Stimulated activated CD4-positive, alpha-beta T cell treated with anti-CD3 and anti-CD28 coated beads, Interleukin-1b, Interleukin-23, amount 100 ng/mL, for 4 hours (primary cell): Measurements from ENCODE around the gene PRPF19.

ENCODE experiments used
- DNase-seq, 2 donors: peaks; one replicate each; pipeline ENCODE4 v3.0.0-alpha.2; 2020; ENCODE audit warnings: low read depth in 2 of 2

PRPF19 gene

DNA sequence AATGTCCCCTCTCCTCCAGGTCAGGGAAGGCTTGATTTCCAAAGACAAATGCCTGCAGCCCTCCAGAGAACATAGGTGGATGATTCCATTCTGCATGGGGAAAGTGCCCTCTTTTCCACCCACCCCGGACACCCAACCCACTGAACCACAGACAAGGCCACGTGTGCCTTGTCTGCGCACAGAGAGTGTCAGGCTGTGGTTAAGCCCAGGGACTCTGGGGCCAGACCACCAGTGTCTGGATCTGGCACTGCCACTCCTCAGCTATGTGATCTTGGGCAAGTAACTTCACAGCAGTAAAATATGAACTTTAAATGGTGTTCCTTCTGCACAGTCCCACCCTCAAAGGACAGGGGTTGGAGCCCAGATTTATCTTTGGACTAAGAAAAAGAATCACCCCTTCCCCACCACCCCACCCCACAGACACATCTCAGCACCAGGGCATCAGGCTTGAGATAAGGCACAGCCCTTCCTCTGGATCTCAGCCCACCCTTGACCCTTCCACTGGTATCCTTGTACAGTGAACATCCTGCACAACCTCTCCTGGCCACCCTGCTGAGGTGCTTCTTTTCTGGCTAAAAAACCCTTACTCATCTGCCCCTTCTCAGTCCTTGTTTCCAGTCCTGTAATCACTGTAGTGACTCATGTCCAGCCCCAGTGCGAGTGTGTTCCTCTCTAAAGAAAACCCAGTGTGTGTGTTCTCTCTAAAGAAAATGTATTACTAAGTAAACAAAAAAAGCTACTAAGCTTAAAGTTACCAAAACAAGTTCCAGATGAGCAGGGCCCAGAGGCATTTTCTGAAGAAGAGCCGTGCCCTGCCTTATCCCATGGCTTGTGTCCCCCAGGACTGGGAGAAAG, 48.8 kb downstream of the PRPF19 start:
- no peak for DNase-seq

DNA sequence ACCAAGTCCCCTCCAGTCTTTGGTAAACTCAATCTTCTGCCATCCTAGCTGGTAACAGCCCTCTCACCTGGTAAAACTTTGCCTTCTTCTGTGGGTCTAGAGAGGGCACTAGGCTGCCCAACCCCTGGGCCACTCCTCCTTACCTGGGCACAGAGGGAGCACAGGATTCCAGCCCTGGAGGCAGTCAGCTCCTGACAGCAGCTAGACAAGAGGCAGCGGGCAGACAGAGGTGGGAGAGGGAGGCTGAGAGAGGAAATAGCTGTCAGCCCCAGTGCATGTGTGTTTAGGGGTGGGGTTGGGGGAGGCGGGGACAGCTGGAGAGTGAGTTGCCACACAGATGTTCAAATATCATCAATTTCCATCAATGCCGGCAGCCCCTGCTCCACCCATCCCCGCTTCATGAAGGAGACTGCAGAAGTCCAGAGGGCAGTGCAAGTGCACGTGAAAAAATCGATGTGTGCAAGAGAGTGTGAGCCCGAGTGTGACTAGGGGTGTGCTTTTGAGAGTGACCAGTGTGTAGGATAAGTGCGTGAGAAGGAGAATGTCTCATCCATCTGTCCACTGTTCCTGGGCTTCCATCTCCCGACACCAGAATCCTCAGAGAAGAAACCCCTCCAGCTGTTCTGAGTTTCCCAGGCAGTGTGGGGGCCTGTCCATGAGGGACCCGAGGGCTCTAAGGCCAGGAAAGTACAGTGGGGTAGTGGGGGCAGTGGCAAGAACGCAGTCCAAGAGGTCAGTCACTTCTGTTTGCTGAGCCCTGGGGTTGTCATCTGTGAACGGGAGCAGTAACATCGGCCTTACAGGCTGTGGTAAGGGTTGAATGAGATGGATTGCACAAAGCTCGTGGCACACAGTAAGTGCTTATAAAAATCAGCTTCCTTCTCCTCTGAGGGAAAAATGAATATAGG, 50.4 kb downstream of the PRPF19 start, which contains the start of gene PTGDR2:
TSS of gene PTGDR2 (minus strand) at position 225 of the 908 bp plus-strand sequence. CDS start 2,228 bp downstream, outside the sequence.
- DNase-seq: no peak

DNA sequence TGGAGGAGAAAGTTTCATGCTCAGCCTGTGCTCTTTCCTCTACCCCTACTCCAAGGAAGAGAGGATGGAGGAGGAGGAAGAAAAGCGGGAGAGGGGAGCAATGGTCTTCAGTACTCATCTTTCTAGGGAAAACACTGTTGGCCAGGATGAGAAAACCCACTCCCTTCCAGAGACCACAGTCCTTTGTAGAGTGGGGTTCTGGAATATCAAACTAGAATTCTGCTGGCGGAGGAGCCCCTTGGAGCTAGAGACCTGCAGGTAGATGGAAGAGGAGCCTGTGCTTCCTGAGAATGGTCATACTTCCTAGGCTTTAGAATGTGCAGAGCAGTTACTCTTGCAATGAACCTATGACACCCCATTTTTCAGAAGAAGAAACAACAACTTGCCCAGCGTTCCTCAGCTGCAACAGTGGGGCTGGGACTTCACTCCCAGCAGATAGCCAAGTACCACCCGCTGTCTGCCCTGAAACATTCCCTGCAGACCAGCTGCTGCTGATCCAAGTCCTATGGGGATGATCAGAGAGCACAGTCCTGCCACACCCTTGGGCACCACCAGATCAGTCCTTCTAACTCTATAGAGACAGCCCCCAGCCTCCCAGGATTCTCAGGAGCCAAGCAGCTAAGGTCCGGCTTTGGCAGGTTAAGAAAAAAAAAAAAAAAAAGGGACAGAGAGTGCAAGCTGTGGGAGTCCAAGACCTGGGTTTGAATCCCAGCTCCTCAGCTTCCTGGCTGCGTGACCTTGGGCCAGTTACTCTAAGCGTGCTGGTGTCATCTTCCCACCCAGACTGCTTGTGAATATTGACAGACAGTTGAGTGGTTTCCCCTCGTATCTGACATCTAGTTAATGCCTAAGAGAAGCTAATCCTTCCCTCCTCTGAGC, 51.3 kb downstream of the PRPF19 start:
- DNase-seq: no peak

DNA sequence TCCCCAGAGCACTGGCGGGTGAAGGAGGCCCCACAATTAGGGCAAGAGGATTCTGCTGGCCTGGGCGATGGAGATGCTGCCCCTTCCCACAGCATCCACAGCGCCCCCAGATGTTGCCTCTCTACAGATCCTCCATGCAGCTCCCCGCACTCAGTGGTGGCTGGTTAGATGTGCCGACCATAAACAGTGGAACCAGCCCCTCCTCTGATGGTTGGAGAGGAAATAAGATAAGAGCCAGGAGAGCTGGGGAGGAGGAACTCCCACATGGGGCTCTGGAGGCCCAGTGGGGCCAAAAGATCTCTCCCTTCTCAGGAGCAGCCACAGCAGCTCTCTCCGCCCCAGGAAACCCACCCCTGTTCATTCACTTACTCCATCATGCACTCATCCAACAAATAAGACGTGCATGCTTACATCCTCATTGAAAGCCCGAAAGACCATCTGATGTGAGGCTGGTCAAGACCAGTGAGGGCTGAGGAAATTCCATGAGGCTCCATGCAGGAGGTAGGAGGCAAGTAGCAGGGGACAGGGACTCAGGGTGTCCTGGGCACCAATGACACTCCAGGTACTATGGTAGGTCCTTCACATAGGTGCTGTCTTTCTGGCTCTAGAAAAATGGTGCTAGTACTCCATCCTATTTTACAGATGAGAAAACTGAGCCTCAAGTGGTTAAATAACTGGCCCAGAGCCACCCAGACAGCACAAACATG, 52.1 kb downstream of the PRPF19 start:
- DNase-seq: no peak

DNA sequence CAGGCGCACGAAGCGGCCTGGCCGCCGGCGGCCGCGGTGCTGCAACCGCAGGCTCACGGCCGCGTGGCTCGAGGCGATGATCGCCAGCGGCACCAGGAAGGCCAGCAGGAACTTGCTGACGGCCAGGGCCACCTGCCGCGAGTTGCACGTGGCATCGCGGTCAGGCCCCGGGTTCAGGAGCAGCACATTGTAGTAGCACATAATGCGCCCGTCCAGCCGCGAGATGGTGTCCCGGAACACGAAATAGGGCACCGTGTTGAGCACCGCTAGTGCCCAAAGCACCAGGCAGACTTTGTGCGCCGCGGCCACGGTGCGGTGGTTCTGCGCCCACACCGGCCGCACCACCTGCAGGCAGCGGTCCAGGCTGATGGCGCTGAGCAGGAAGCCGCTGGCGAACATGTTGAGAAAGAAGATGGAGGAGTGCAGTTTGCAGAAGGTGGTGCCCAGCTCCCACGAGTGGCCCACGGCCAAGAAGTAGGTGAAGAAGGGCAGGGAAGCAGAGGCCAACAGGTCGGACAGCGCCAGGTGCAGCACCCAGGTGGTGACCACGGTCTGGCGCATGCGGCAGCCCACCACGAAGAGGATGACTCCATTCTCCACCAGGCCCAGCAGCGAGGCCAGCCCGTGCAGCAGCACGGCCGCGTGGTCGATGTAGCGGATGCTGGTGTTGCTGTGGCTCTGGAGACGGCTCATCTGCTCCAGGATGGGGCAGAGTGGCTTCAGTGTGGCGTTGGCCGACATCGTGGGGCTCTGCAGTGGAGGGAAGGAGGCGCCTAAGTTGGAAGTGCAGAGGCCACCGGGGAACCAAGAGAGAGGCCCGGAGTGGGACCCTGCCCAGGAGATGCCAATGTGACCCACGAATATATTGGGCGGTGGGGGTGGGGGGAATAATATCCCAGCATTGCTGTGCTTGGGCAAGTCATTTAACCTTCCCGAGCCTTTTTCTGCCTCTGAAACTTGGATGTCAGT, 53.1 kb downstream of the PRPF19 start:
- no peak for DNase-seq

DNA sequence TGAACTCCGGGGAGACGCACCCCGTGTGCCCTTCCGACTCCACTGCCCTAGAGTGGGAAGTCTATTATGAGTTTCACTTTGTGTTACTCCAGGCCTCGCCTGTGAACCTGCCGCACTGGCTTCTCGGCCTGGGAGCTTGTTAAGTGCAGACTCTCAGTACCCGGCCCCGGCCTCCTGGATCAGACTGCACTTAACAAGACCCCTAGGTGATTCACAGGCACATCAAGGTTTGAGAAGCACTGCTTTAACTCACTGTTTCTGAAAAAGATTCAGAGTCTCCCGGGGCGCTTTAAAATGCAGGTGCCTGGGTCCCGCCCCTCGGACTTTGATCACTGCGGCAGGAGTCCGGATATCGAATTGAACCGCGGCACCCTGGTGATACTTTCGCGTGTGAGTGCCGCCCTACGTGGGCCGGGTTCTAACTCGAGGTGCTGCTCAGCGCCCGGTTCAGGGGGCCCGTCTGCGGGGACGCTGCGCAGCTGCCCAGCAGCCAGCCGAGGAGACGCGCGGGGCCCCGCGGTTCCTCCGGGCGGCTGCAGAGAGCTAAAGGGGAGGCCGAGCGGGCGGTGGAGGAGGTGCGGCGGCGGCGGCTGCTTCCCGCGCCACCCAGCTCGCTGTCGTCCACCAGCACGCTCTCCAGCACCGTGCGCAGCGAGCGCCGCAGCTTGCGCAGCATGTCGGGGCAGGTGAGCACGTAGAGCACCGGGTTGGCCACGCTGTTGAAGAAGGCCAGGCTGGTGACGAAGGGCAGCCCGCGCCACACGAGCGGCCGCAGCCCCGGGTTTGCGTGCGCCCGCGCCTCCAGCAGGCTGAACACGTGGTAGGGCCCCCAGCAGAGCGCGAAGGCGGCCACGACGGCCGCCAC, 54.0 kb downstream of the PRPF19 start:
- DNase-seq: no peak

DNA sequence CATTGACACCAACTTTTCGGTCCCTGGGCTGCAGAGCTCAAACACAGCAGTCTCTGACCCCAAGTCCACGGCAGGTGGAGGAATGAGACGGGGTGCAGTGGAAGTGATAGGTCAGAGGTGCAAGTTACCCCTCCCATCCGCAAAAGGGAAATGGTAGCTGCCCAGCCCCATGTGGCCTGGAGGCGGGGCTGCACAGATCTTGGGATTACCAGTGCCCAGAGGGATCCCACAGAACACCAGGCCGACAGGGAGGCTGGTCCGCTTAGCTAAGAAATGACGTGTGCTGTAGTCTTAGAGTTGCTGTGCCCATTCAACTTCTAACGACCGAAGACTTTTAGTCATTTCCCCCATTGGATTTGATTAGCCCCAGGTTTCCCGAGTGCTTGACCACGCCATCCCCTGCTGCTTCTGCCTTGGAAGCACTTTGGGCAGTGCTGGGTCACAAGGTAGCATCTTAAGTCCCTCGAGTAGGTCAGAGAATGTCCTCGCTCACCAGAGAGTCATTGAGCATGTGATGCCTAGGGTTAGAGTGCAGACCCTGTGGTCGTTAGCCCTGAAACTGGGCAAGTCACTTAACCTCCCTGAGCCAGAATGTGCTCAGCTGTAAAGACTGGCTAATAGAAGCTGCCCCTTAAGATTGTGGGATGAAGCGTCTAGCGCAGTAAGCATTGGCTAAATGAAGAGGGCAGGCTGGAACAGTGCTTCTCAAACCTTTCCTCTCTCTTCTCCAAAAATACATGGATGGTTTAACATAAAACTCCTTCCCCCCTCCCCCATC, 54.9 kb downstream of the PRPF19 start:
- DNase-seq: no peak

DNA sequence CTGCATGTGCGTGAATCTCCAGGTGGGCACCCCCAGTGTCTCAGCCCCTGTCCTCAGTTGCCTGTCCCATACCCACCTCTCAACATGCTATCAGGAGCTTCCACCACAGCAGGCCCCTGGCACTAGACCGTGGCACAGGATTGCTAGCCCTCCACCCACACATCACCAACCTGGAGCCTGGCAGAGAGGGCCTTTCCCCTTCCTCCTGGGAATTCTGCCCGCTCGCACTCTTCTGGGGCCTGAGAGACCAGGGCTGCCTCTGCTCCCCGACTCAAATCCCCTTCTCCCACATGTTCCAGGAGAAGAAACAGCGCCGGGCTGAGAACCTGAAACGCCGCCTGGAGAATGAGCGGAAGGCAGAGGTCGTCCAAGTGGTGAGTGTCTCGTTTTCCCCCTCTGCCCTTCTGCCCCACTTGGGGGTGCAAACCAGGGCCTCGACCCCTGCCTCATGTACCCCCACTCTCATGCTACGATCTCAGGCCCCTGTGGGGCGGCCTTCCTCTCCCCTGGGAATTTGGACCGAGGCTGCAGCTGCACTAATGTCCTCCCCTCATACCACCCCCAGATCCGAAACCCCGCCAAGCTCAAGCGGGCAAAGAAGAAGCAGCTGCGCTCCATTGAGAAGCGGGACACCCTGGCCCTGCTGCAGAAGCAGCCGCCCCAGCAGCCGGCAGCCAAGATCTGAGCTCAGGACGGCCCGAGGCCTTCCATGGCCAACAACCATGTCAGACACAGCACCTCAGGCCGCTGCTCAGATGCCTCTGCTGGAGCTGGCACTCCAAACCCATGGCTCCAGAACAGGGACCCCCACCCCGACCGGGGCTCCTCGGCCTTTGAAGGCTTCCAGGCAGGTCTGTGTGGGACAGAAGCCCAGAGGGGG, 56.5 kb downstream of the PRPF19 start:
- no peak for DNase-seq

DNA sequence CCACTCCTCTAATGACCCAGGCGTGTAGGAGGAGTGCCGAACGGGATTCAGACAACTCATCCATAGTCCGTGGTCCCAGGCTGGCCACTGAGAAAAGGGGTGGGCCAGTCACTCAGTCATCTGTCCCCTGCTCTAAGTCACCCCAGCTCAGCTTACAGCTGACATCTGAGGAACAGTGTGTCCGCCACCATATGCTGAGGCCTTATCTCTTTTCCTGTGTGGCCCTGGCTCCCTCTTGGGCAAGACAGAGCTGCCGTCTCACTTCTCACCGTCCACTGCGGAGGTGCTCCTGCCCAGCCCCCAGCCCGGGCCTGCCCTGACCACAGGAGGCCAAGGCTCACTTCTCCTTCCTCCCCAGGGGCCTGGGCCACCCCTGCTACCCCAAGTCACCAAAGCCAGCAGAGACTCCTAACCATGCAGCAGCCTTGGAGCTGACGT, 57.7 kb downstream of the PRPF19 start:
- DNase-seq: no peak

DNA sequence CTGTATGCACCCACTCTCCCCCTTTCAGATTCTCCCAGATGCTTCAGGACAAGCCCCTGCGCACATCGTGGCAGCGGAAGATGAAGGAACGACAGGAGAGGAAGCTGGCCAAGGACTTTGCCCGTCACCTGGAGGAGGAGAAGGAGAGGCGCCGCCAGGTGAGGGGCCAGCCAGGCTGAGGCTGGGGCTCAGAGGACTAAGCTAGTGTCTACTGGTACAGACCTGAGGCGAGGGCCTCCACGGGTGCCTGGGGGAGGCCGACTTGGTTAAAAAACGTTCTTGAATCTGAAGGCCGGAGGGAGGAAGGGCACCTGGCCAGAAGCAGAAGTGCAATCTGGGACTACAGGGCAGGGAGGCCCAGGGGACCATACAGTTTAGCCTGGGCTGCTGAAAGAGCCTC, 58.5 kb downstream of the PRPF19 start:
- DNase-seq: no peak

DNA sequence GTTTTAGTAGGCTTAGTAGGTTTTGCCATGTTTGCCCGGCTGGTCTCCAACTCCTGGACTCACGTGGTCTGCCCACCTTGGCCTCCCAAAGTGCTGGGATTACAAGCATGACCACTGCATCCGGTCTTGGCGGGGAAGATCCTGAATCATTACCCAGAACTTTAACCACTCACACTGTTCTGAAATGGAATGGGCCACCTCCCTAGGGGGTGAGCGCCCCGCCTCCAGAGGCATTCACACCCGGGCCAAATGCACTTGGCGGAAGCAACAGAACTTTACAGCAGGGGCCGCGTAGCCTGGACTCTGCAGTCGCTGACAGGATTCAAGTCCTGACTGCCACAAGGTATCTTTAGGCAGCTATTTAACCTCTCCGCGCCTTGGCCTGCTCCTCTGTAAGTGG, 59.1 kb downstream of the PRPF19 start:
- DNase-seq: no peak

DNA sequence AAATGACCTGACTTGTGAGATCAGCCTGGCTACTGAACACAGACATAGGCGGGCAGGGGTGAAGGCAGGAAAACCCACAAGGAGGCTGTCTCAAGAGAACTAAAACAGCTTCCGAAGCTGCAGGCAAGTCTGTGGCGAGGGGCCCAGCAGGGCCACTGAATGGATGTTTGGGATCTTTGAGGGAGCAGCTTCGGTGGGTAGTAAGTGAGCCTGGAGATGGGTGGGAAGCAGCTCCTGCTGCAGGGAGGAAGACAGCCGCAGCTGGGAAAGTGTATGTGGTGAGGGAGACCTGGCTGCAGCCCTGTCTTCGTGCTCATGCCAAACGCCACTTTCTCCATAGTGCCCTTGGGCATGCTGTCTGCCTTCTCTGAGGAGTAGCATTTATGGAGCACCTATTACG, 61.0 kb downstream of the PRPF19 start:
- DNase-seq: no peak

DNA sequence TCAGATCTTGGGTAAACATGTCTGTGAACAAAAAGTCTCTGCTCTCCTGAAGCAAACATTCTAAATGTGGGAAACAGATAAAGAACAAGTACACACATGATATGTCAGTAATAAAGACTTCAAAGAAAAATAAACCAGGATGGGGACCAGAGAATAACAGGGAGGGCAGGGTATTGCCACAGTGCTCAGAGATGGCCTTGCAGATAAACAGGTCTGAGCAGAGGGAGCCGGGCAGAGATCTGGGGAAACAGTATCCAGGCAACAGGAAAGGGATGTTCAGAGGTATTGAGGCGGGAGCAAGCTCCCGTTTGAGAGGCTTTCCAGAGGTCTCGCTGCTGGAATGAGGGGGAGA, 61.5 kb downstream of the PRPF19 start:
- no peak for DNase-seq

DNA sequence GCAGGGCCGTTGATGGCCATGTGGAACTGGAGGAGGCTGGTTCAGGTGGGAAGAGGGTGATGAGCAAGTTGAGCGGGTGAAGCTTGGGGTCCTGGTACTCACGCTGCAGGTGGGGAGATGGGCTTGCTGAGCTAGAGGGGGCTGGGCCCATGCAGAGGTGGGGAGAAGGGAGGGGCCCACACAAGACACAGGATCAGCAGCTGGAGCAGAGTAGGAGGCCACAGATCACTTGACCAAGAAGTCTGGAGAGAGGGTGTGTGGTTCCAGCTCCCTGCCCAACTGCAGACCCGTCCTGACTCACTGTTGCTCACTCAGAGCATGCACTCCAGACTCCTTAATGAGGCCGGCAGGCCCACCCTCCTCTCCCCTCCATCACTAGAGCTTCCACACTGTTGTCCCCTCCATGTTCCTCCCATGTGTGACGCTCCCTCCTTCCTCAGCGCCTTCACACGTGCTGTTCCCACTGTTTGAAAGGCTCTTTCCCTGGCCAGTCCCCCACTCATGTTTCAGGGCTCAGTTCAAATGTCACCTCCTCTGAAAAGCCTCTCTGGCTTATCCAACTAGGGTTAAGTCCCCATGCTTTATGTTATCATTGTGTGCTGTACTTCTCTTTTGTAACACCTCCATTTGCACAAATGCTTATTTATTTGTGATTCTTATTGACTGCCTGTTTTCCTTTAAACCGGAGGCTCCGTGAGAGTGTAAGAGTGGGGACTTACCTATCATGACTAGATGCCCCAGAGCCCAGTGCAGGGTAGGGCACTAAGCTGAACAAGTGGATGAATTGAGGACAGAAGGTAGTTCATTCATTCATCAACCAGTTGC, 62.1 kb downstream of the PRPF19 start:
- no peak for DNase-seq

DNA sequence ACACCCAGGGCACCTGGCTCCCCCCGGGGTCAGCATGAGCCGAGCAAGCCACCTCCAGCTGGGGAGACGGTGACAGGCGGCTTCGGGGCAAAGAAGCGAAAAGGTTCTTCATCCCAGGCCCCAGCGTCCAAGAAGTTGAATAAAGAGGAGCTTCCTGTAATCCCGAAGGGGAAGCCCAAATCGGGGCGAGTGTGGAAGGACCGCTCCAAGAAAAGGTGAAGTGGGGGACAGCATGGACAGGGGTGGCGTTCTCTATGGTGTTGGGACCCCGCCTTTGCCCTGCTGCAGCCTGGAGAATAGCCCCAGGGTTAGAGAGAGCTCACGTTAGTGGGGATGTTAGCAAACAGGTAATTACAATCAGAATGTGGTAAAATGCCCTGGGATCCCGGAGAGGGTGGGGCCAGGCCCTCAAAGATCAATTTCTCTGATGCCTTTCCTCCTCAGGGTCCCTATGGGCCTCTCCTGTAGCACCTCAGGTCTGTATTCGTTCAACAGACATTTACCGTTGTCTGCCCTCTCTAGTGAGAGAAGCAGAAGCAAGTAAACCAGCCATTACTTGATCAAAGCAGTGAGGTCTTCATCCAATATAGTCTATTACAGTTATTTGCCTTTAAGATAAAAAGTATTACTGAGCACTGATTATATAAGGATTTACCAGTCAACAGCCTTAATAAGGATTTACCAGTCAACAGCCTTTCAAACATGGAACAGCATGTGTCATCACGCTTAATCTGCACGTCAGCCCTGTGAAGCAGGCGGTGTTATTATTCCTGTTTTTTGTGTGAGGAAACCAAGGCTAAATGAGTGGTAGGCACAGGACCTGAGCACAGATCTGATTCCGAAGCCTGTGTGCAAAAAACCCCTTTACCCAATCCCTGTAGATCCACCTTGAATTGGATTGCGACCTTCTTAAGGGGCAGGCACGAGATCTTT, 63.5 kb downstream of the PRPF19 start:
- no peak for DNase-seq
